ENCODE results near the gene MITF. TPM values are rescaled to one million over a fixed set of nuclear protein-coding genes. Genes with fewer than 3 reads are reported as not detected.

Gene MITF
- total RNA-seq, 1 experiment from 2014 or later: 1.9 TPM

GRCh38 chr3:69731080-69731479 is 8.2 kb upstream of the MITF start:
- no TSS peak for BruUV-seq (replicated peaks)
- Histone ChIP-seq H3K9me3 (ENCODE audit: control insufficient read depth in 1 of 2, insufficient read depth in 1 of 2, low read depth in 1 of 2, low read length in 2 of 2) (no peaks in the 10 kb centered on the region), H2AFZ (ENCODE audit: low read depth, low read length, poor library complexity, severe bottlenecking) (no peak overlapping the region), H3K9ac (ENCODE audit: low read length) (no peak overlapping the region), H3K4me2 (ENCODE audit: low read length) (no peak overlapping the region), H3K36me3 (ENCODE audit: control insufficient read depth in 1 of 2, insufficient read depth in 2 of 2, low read length in 2 of 2) (no peaks in the 10 kb centered on the region), H3K27ac (ENCODE audit: low read depth, low read length) (no peak overlapping the region), H3K4me3 (replicated peaks in 1 of 2; ENCODE audit: low read depth in 1 of 2, low read length in 2 of 2) (no peak overlapping the region), H3K9me2 (ENCODE audit: insufficient read depth) (no peaks in the 10 kb centered on the region), H3K4me1 (ENCODE audit: control insufficient read depth in 1 of 2, insufficient read depth in 2 of 2, low read length in 2 of 2) (no peaks in the 10 kb centered on the region), H4K20me1 (ENCODE audit: insufficient read depth) (no peaks in the 10 kb centered on the region), H3K27me3 (ENCODE audit: insufficient read depth, low read length) (peaks cover 10% of the 10 kb centered on the region), H3K79me2 (ENCODE audit: insufficient read depth, low read length) (no peaks in the 10 kb centered on the region)
- CTCF ChIA-PET: no interaction called here
- DNase-seq (ENCODE audit: low read depth, low spot score) (no peak), ATAC-seq (no peak)
- RAD21 ChIA-PET (ENCODE audit: low non-redundant PET in 1 of 2, low total read pairs in 2 of 2, uncharacterized antibody in 2 of 2, unreplicated experiment in 2 of 2): no interaction called here
- no peak for TF ChIP-seq CTCF (IDR thresholded peaks at IDR 0.05 in 2 of 3, conservative IDR thresholded peaks at IDR 0.05 in 1 of 3; ENCODE audit: borderline replicate concordance in 1 of 3, insufficient read depth in 1 of 3, low read depth in 2 of 3, low read length in 2 of 3)
- intact Hi-C loops (cut with micrococcal nuclease): no loop called here
- POLR2A ChIA-PET: no interaction called here

GRCh38 chr3:69735893-69736292 is 3.4 kb upstream of the MITF start:
- ChIA-PET RAD21 (ENCODE audit: low non-redundant PET in 1 of 2, low total read pairs in 2 of 2, uncharacterized antibody in 2 of 2, unreplicated experiment in 2 of 2) (no interaction called here), POLR2A (no interaction called here), CTCF (no interaction called here)
- no peak for DNase-seq (ENCODE audit: low read depth, low spot score)
- TF ChIP-seq ZFX (IDR thresholded peaks at IDR 0.05) (no peak), ELF1 (IDR thresholded peaks at IDR 0.05; ENCODE audit: borderline replicate concordance, low read depth) (no peak), MAX (IDR thresholded peaks at IDR 0.05) (no peak), POLR2AphosphoS5 (IDR thresholded peaks at IDR 0.05; ENCODE audit: low read depth, low read length) (no peak), ATF3 (IDR thresholded peaks at IDR 0.05) (no peak), ZBTB33 (IDR thresholded peaks at IDR 0.05; ENCODE audit: extremely low read depth, insufficient replicate concordance, low read length) (no peak), EGR1 (IDR thresholded peaks at IDR 0.05; ENCODE audit: low read depth) (no peak), REST (IDR thresholded peaks at IDR 0.05; ENCODE audit: low read depth) (no peak), CBX3 (IDR thresholded peaks at IDR 0.05; ENCODE audit: low read depth) (no peak)
- no peak for ATAC-seq
- Histone ChIP-seq H3K79me2 (ENCODE audit: insufficient read depth, low read length) (no peaks in the 10 kb centered on the region), H3K27ac (ENCODE audit: low read depth, low read length) (no peak overlapping the region), H3K9me2 (ENCODE audit: insufficient read depth) (no peaks in the 10 kb centered on the region), H3K4me1 (ENCODE audit: control insufficient read depth in 1 of 2, insufficient read depth in 2 of 2, low read length in 2 of 2) (peaks cover 0 to 18% of the 10 kb centered on the region in 2 experiments; a peak in 2 of 4 replicates), H3K4me2 (ENCODE audit: low read length) (no peak overlapping the region), H2AFZ (ENCODE audit: low read depth, low read length, poor library complexity, severe bottlenecking) (no peak overlapping the region), H4K20me1 (ENCODE audit: insufficient read depth) (no peaks in the 10 kb centered on the region), H3K9ac (ENCODE audit: low read length) (no peak overlapping the region), H3K9me3 (ENCODE audit: control insufficient read depth in 1 of 2, insufficient read depth in 1 of 2, low read depth in 1 of 2, low read length in 2 of 2) (no peaks in the 10 kb centered on the region), H3K4me3 (replicated peaks in 1 of 2; ENCODE audit: low read depth in 1 of 2, low read length in 2 of 2) (no peak overlapping the region), H3K36me3 (ENCODE audit: control insufficient read depth in 1 of 2, insufficient read depth in 2 of 2, low read length in 2 of 2) (no peaks in the 10 kb centered on the region), H3K27me3 (ENCODE audit: insufficient read depth, low read length) (peaks cover 14% of the 10 kb centered on the region; the same call in 1 of the 2 replicates)
- BruUV-seq (replicated peaks): no TSS peak
- intact Hi-C loops (cut with micrococcal nuclease): no loop called here

Data from HCT116 (cell line).